Kasumi-1 (cell line): ENCODE results near the gene KRTAP1-3.
"Not testable (repeated sequence)": the region's sequence is repeated elsewhere in the genome, so short reads cannot be mapped to it uniquely, and the experiment has no call there.

Experiments
- DNase-seq, 2 experiments: peaks; one replicate each; lab custom pipeline; 2025; lab: John Stamatoyannopoulos, UW

The KRTAP1-3 gene

GRCh38 chr17:41034346-41034935 is at the start of gene KRTAP1-3:
Gene KRTAP1-3, minus strand, starts transcription at chr17:41034874. Its CDS starts 53 bp downstream, at chr17:41034821.
- not testable (repeated sequence) for DNase-seq

GRCh38 chr17:41084100-41084856 is 49.6 kb upstream of the KRTAP1-3 start, which contains the start of gene KRTAP4-7:
Gene KRTAP4-7, plus strand, starts transcription at chr17:41084150. Its CDS starts 57 bp downstream, at chr17:41084207.
- DNase-seq = not testable (repeated sequence)

DNA sequence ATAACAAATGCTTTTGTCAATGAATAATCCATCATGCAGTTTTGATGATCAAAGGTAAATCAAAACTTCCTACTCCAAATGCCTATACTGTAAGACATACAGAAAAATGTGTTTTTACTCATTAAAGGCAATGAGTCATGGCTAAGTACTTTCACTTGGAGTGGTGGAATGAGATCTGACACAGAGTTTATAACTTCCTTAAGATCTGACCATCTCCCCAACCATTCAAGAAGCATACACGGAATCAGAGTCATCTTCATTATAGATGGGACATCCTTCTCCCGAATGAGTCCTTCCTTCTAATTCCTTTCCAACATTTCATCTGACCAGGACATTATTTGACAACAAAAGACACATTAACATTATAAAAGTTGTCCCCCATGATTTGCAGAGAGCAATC is 48.8 kb upstream of the KRTAP1-3 start:
- DNase-seq = not testable (repeated sequence)

GRCh38 chr17:41082626-41083025 is 48.0 kb upstream of the KRTAP1-3 start:
- no peak for DNase-seq

GRCh38 chr17:41076788-41077187 is 42.1 kb upstream of the KRTAP1-3 start:
- no peak for DNase-seq

- DNase-seq = no peak
Observed at GRCh38 chr17:41073676-41074075, 39.0 kb upstream of the KRTAP1-3 start.

DNA sequence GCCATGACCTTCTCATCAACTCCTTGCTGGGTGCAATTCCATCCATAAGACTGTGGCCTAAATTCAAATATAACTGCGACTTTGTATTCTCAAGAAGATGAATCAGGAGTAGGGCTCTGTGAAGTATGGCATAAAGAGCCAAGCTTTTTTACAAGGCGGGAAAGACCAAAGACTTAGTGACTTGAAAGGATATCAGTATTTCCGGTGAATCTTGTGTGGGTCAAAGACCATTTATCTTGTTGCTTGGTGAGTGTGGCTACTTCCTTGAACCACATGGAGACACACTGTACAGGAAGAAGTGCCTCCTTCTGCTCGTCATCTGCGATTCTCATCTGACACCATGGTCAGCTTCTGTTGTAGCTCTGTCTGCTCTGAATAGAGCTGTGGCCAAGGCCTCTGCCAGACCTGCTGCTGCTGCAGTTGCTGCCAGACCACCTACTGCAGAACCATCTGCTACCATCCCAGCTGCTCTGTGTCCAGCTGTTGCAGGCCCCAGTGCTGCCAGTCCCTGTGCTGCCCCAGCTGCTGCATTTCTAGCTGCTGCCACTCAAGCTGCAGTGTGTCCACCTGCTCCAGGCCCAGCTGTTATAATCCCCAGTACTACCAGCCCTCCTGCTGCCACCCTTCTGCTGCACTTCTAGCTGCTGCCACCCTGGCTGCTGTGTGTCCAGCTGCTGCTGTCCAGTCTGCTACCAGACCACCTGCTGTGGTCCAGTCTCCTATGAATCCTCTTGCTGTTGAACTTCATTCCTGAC is 37.1 kb upstream of the KRTAP1-3 start:
- no peak for DNase-seq

DNA sequence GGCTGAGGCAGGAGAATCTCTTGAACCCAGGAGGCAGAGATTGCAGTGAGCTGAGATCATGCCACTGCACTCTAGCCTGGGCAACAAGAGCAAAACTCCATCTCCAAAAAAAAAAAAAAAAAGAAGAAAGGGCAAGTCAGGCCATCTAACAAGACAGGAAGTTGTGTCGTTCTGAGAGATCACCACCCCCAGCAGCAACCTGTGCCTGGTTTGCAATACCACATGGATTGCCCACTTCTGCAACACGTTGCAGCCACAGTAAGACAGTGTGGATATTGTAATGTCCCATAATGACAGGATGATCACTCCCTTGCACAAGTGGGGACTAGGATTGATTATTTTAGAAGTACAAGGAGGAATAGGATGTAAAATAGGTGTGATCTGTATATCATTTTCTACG is 34.4 kb upstream of the KRTAP1-3 start:
- no peak for DNase-seq

DNA sequence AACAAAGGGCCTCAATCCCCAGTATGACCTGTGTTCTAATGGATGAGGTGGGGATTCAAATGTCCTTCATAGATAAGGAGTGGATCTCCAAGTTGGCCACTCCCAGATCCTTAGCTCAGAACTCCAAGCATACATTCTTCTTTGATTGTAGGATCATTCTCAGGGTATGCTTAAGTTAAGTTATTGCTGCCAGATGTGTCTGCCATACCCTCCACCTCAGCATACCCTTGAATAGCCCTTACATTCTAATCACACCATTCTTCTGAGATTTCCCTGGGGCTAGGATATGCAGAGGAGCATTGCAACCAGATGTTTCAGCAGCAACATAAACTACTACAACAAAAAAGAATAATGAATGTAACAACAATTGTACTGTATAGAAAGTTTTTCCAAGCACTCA is 32.6 kb upstream of the KRTAP1-3 start:
- DNase-seq = no peak

DNA sequence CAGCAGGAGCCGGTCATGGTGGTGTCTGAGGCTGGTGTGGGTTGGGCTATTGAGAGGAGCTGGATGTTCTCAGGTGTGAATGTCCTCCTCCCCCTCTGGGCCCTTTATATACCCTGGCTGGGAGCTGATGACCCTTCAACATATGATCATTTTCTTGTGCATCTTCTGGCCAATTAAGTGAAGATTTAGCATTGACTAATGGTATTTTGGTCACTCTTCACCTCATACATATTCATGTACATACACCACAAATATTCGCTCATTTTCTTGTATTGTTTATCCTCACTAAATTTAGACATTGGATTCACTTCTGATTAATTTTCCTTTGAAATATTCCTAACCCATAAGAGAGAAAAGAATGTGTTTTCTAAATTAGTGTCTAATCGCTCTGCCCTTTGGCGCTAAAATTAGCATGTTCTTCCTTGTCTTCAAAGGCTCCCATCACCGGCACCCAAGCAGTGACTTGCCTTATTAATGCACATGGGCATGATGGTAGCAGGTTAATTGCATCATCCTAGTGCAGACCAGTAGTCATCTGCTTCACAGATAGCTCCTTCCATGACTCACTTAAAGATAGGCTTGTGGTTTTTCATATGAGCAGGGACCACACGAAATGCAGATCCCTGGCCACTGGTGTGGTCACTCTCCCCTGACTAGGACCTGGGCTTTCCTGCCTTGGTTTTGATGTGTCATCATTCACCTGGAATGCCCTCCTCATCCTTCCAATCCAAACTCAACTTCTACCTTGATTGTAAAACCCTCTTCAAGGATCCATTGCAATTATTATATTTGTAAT is 31.4 kb upstream of the KRTAP1-3 start, which contains the start of gene KRTAP2-4:
Gene KRTAP2-4, minus strand, starts transcription at position 51 of the 796 bp plus-strand sequence. Its CDS starts 34 bp downstream, at position 17.
- no peak for DNase-seq

GRCh38 chr17:41065016-41065689 is 30.5 kb upstream of the KRTAP1-3 start:
- DNase-seq = not testable (repeated sequence)

DNA sequence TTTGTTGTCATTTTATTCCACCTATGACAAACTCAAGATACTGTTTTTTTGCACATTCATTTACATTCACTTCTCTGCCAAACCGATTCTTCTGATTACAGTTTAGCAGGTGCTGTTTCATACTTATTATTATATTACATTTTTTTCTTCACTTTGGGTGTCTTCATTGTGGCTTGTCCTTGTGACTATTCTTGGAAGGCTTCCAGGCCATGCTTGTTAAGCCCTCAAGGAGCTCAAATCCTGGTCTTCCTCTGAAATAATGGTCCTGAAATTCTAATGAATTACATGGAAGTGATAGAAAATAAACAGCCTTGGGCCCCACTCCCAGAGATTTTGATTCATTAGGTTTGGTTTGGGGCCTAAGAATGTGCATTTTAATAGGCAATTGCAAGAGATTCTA is 29.6 kb upstream of the KRTAP1-3 start:
- DNase-seq = no peak

DNA sequence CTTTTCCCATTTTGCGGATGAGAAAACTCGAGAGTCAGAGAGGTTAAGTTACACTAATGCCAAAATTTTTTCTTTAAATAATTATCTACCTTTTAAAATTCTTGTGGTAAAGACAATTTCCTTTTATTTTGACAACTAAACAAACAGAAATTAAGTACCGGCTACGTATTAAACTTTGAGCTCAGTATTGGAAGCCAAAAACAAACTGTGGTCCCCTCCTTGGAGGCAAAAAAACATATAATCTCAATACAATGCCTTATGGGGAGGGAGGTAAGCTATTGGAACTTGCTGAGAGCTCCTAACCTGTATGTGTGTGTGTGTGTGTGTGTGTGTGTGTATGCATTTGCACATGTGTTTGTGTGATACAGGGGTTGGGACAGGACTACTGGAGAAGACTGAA is 28.8 kb upstream of the KRTAP1-3 start:
- no peak for DNase-seq

- no peak for DNase-seq
Observed at GRCh38 chr17:41061964-41062363, 27.3 kb upstream of the KRTAP1-3 start.

DNA sequence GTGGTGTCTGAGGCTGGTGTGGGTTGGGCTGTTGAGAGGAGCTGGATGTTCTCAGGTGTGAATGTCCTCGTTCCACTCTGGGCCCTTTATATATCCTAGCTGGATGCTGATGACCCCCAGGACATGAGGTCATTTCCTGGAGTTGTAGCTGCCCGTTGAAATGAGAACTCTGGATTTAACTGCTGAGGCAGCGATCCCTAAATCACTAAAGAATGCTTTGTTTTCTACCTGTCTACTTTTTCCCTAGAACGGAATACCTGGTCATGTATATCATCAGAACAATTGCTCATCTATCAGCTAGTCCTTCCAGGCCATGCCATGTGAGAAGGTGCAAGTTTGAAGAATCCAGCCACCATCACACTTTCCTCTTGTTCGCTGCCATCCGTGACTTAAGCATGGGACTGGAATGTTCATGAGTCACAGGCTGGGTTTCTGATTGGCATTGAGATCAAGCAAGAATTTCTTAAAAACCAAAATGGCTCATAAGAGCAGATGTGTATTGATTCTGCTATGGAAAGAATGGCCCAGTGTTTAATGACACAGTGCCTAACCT is 25.5 kb upstream of the KRTAP1-3 start, which contains the start of gene KRTAP2-3:
Gene KRTAP2-3, minus strand, starts transcription at position 63 of the 553 bp plus-strand sequence. CDS start 64 bp downstream, outside the sequence.
- DNase-seq = no peak

DNA sequence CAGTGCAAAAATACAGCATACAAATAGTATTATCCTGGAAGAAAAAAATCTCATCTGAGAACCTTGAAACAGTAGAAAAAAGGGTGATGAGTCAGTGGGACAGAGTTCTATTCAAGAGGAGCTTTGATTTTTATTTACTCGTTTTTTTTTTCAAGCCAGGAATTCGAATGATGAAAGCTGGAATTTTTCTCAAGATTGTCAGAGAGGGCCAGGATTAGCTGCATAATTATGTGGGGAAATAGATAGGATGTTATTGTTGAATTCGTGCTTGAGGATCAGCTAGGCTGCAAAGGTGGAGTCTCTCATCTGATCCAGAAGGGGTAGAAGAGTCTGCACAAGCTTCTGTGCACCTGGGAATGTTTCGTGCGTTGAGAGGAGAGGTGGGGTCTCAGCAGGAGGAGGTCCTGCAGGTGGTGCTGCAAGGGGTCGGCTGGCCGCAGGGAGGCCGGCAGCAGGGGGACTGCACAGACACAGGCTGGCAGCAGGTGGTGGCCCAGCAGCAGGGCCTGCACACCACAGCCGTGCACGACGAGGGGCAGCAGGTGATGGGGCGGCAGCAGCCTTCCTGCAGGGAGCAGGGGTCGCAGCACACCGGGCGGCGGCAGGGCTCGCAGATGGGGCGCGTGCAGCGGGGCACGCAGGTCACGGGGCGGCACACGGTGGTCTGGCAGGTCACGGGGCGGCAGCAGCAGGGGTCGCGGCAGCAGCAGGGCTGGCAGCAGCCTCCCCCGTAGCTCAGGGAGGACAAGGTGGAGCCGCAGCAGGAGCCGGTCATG is 24.8 kb upstream of the KRTAP1-3 start:
- not testable (repeated sequence) for DNase-seq

DNA sequence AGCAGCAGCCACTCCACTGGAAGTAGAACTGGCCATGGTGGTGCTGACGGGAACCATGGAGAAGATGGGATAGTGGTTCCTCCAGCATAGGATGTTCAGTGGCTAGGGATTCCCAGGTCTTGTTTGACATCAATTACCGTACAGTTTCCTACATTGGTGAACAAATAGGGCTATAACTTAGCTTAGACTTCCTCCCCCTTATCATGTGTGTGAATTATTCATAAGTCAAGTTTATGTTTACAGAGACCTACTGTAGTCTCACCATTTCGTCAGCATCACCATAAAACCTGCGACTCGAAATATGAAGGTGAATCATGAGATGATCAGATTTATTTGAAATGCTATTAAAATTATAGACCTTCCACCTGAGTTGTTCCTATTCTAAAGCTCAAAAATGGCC is 24.1 kb upstream of the KRTAP1-3 start:
- DNase-seq = no peak

GRCh38 chr17:41057547-41057946 is 22.9 kb upstream of the KRTAP1-3 start:
- no peak for DNase-seq

- DNase-seq = not testable (repeated sequence)
Observed at GRCh38 chr17:41055130-41055529, 20.5 kb upstream of the KRTAP1-3 start, which contains the start of gene KRTAP2-2. Gene KRTAP2-2, minus strand, starts transcription at chr17:41055230. Its CDS starts 19 bp downstream, at chr17:41055211.

DNA sequence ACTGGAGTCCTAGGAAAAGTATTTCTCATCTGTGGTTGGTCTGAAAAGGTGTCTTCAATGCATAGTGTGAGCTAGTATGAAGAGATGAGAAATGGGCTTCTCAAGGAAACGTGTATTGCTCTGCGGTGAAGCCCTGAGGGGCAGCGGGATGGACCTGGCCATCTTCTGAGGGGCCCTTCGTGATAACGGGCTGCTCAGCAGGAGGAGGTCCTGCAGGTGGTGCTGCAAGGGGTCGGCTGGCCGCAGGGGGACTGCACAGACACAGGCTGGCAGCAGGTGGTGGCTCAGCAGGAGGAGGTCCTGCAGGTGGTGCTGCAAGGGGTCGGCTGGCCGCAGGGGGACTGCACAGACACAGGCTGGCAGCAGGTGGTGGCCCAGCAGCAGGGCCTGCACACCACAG is 19.9 kb upstream of the KRTAP1-3 start:
- DNase-seq = not testable (repeated sequence)
